ENCODE results near the gene FAM184A.

- TF ChIP-seq CTCF (conservative IDR thresholded peaks at IDR 0.05; ENCODE audit: low read depth, low read length) (no peak), EZH2 (IDR thresholded peaks at IDR 0.05; ENCODE audit: borderline replicate concordance, low read depth, low read length, poor library complexity, severe bottlenecking) (no peak)
These were observed 107.6 kb downstream of the FAM184A start for GRCh38 chr6:118970866-118971265.
